Measurements from ENCODE around the gene SPATA16. TPM values are rescaled to one million over a fixed set of nuclear protein-coding genes. Genes with fewer than 3 reads are reported as not detected.

SPATA16 gene
- total and polyA plus RNA-seq, 2 donors (not counting 1 experiment from before 2014, with no cell fraction given) = not detected

GRCh38 chr3:173049360-173049759 is 91.7 kb downstream of the SPATA16 start:
- H3K4me1 ChIP-seq (ENCODE audit: control insufficient read depth in 2 of 2, insufficient read depth in 2 of 2, low read length in 2 of 2) = no peaks in the 10 kb centered on the region
- TF ChIP-seq EZH2 (IDR thresholded peaks at IDR 0.05; ENCODE audit: borderline replicate concordance, insufficient read depth, low read depth, low read length, poor library complexity, severe bottlenecking) (no peak), CTCF (IDR thresholded peaks at IDR 0.05) (no peak)
- no peaks in the 10 kb centered on the region for H3K9me3 ChIP-seq (ENCODE audit: control extremely low read depth in 1 of 3, control insufficient read depth in 2 of 3, insufficient read depth in 1 of 3, low read length in 2 of 3)
- no CpG with 5 or more reads among the region's 2 CpGs for WGBS (ENCODE audit: insufficient coverage)
- ChIA-PET POLR2A (no interaction called here), CTCF (no interaction called here)
- H3K27ac ChIP-seq (ENCODE audit: low read length in 2 of 2) = no peak overlapping the region
- no peaks in the 10 kb centered on the region for H3K27me3 ChIP-seq (replicated peaks in 1 of 4; ENCODE audit: control extremely low read depth in 1 of 4, control insufficient read depth in 3 of 4, insufficient read depth in 4 of 4, low read length in 3 of 4)
- no peak overlapping the region for H3K4me3 Mint-ChIP-seq
- H3K27ac Mint-ChIP-seq = no peak overlapping the region
- H3K9ac ChIP-seq (ENCODE audit: low read length) = no peak overlapping the region
- ATAC-seq (ENCODE audit: low read depth) (no peak), DNase-seq (no peak)
- no peak overlapping the region for H3K4me3 ChIP-seq (ENCODE audit: control extremely low read depth in 1 of 5, extremely low read depth in 1 of 5, insufficient read depth in 1 of 5, low read depth in 2 of 5, low read length in 4 of 5)
- H3K79me2 ChIP-seq (ENCODE audit: control insufficient read depth, insufficient read depth, low read length) = no peaks in the 10 kb centered on the region
- H3K4me1 Mint-ChIP-seq = no peaks in the 10 kb centered on the region
- H3K4me2 ChIP-seq (replicated peaks; ENCODE audit: low read depth, low read length, poor library complexity, severe bottlenecking) = no peak overlapping the region
- H3K27me3 Mint-ChIP-seq = no peaks in the 10 kb centered on the region
- intact Hi-C loops (cut with micrococcal nuclease) = no loop called here
- H3K36me3 ChIP-seq (replicated peaks in 1 of 2; ENCODE audit: control extremely low read depth in 1 of 2, control insufficient read depth in 1 of 2, extremely low read depth in 1 of 2, insufficient read depth in 2 of 2, low read length in 1 of 2) = no peaks in the 10 kb centered on the region
- no peaks in the 10 kb centered on the region for H4K20me1 ChIP-seq (ENCODE audit: control insufficient read depth, insufficient read depth, low read length, poor library complexity, severe bottlenecking)
- H2AFZ ChIP-seq (ENCODE audit: insufficient read depth, low read depth, low read length, poor library complexity, severe bottlenecking) = no peak overlapping the region
- H3K9me3 Mint-ChIP-seq (ENCODE audit: insufficient read depth) = no peaks in the 10 kb centered on the region

- no CpG with 5 or more reads among the region's 2 CpGs for WGBS (ENCODE audit: insufficient coverage)
- H3K4me1 Mint-ChIP-seq = no peaks in the 10 kb centered on the region
- H3K27ac Mint-ChIP-seq = no peak overlapping the region
- no peak overlapping the region for H2AFZ ChIP-seq (ENCODE audit: insufficient read depth, low read depth, low read length, poor library complexity, severe bottlenecking)
- TF ChIP-seq EZH2 (IDR thresholded peaks at IDR 0.05; ENCODE audit: borderline replicate concordance, insufficient read depth, low read depth, low read length, poor library complexity, severe bottlenecking) = no peak
- TF ChIP-seq CTCF (IDR thresholded peaks at IDR 0.05) = no peak
- ATAC-seq (ENCODE audit: low read depth) = no peak
- no peaks in the 10 kb centered on the region for H3K79me2 ChIP-seq (ENCODE audit: control insufficient read depth, insufficient read depth, low read length)
- intact Hi-C loops (cut with micrococcal nuclease) = no loop called here
- H3K4me3 ChIP-seq (ENCODE audit: control extremely low read depth in 1 of 5, extremely low read depth in 1 of 5, insufficient read depth in 1 of 5, low read depth in 2 of 5, low read length in 4 of 5) = no peak overlapping the region
- ChIA-PET POLR2A (no interaction called here), CTCF (no interaction called here)
- H3K4me2 ChIP-seq (replicated peaks; ENCODE audit: low read depth, low read length, poor library complexity, severe bottlenecking) = no peak overlapping the region
- no peak overlapping the region for H3K27ac ChIP-seq (ENCODE audit: low read length in 2 of 2)
- H3K9ac ChIP-seq (ENCODE audit: low read length) = no peak overlapping the region
- no peak overlapping the region for H3K4me3 Mint-ChIP-seq
- DNase-seq = no peak
- H3K4me1 ChIP-seq (ENCODE audit: control insufficient read depth in 2 of 2, insufficient read depth in 2 of 2, low read length in 2 of 2) = no peaks in the 10 kb centered on the region
- no peaks in the 10 kb centered on the region for H4K20me1 ChIP-seq (ENCODE audit: control insufficient read depth, insufficient read depth, low read length, poor library complexity, severe bottlenecking)
- H3K9me3 Mint-ChIP-seq (ENCODE audit: insufficient read depth) = no peaks in the 10 kb centered on the region
- no peaks in the 10 kb centered on the region for H3K36me3 ChIP-seq (replicated peaks in 1 of 2; ENCODE audit: control extremely low read depth in 1 of 2, control insufficient read depth in 1 of 2, extremely low read depth in 1 of 2, insufficient read depth in 2 of 2, low read length in 1 of 2)
- H3K27me3 Mint-ChIP-seq = no peaks in the 10 kb centered on the region
- H3K9me3 ChIP-seq (ENCODE audit: control extremely low read depth in 1 of 3, control insufficient read depth in 2 of 3, insufficient read depth in 1 of 3, low read length in 2 of 3) = no peaks in the 10 kb centered on the region
- H3K27me3 ChIP-seq (replicated peaks in 1 of 4; ENCODE audit: control extremely low read depth in 1 of 4, control insufficient read depth in 3 of 4, insufficient read depth in 4 of 4, low read length in 3 of 4) = no peaks in the 10 kb centered on the region
These were observed 95.2 kb downstream of the SPATA16 start for GRCh38 chr3:173045770-173046382.

Measured in B cell (primary cell).